ENCODE measurements around the gene TRPC6. TPM values are rescaled to one million over a fixed set of nuclear protein-coding genes. Genes with fewer than 3 reads are reported as not detected.
A peak's percentile ranks its signal among the peaks of the same experiment; 100 is the strongest.

TRPC6 gene
- total and polyA plus RNA-seq, 2 experiments from 2014 or later: 0.13 to 4.8 TPM

DNA sequence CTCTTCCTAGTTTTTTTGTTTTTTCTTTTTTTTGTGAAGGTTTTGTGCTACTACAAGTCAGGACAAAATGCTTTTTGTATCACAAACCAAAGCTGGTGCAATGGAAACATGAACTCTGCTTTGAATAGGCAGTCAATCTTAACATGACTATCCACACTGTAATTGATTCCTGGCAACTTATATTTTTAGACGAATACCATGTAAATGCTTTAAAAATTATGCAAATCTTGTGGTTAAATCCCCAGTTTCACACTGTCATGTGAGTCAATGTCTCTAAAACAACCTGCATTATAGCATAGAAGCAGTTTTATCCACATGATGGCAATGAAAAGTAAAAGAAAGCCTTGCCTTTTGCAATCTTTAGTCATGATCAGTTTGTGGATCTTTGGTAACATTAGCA, 8.9 kb downstream of the TRPC6 start:
- H3K4me3 ChIP-seq: no peak overlapping the region
- no peaks in the 10 kb centered on the region for H3K79me2 ChIP-seq
- H3K9me2 ChIP-seq (replicated peaks; ENCODE audit: insufficient read depth): no peaks in the 10 kb centered on the region
- WGBS (ENCODE audit: low lambda C conversion rate, missing lambda C conversion rate): 45% methylated on average over 1 of the region's 1 CpG
- H4K20me1 ChIP-seq (ENCODE audit: insufficient read depth, poor library complexity, severe bottlenecking): no peaks in the 10 kb centered on the region
- H3K4me2 ChIP-seq: no peak overlapping the region
- H3K4me1 ChIP-seq (ENCODE audit: insufficient read depth): no peaks in the 10 kb centered on the region
- TF ChIP-seq, protein P1, sequence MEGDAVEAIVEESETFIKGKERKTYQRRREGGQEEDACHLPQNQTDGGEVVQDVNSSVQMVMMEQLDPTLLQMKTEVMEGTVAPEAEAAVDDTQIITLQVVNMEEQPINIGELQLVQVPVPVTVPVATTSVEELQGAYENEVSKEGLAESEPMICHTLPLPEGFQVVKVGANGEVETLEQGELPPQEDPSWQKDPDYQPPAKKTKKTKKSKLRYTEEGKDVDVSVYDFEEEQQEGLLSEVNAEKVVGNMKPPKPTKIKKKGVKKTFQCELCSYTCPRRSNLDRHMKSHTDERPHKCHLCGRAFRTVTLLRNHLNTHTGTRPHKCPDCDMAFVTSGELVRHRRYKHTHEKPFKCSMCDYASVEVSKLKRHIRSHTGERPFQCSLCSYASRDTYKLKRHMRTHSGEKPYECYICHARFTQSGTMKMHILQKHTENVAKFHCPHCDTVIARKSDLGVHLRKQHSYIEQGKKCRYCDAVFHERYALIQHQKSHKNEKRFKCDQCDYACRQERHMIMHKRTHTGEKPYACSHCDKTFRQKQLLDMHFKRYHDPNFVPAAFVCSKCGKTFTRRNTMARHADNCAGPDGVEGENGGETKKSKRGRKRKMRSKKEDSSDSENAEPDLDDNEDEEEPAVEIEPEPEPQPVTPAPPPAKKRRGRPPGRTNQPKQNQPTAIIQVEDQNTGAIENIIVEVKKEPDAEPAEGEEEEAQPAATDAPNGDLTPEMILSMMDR (IDR thresholded peaks at IDR 0.05; ENCODE audit: poor library complexity): no peak
- TF ChIP-seq EZH2 (IDR thresholded peaks at IDR 0.05; ENCODE audit: borderline replicate concordance): no peak
- no peak for TF ChIP-seq EZH2phosphoT487 (IDR thresholded peaks at IDR 0.05; ENCODE audit: low read depth, severe bottlenecking, unreplicated experiment)
- H3K27ac ChIP-seq: no peak overlapping the region
- no peak for DNase-seq (ENCODE audit: low spot score)
- H3K36me3 ChIP-seq (replicated peaks; ENCODE audit: insufficient read depth, low read depth): no peaks in the 10 kb centered on the region
- peaks cover 7% of the 10 kb centered on the region for H3K27me3 ChIP-seq
- no peaks in the 10 kb centered on the region for H3K9me3 ChIP-seq (ENCODE audit: low read depth)
- H2AFZ ChIP-seq: no peak overlapping the region

DNA sequence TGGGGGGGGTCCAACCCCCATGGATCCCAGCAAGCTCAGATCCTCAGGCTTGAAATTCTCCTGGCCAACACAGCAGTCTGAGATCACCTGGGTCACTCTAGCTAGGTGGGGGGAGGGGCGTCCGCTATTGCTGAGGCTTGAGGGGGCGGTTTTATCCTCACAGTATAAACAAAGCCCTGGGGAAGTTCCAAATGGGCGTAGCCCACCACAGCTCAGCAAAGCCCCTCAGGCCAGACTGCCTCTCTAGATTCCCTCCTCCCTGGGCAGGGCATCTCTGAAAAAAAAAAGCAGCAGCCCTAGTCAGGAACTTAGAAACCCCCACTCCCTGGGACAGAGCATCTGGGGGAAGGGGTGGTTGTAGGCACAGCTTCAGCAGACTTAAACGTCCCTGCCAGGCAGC, 16.7 kb downstream of the TRPC6 start:
- Histone ChIP-seq H3K9me3 (ENCODE audit: low read depth) (no peaks in the 10 kb centered on the region), H2AFZ (no peak overlapping the region), H3K4me3 (no peak overlapping the region), H3K27ac (no peak overlapping the region), H3K79me2 (no peaks in the 10 kb centered on the region), H3K9me2 (replicated peaks; ENCODE audit: insufficient read depth) (no peaks in the 10 kb centered on the region), H3K4me2 (no peak overlapping the region), H3K4me1 (ENCODE audit: insufficient read depth) (no peaks in the 10 kb centered on the region), H3K27me3 (no peaks in the 10 kb centered on the region), H4K20me1 (ENCODE audit: insufficient read depth, poor library complexity, severe bottlenecking) (no peaks in the 10 kb centered on the region), H3K36me3 (replicated peaks; ENCODE audit: insufficient read depth, low read depth) (no peaks in the 10 kb centered on the region)
- peak; percentile 40 for DNase-seq (ENCODE audit: low spot score)
- TF ChIP-seq EZH2 (IDR thresholded peaks at IDR 0.05; ENCODE audit: borderline replicate concordance) (no peak), EZH2phosphoT487 (IDR thresholded peaks at IDR 0.05; ENCODE audit: low read depth, severe bottlenecking, unreplicated experiment) (no peak)
- TF ChIP-seq, protein P1 (IDR thresholded peaks at IDR 0.05; ENCODE audit: poor library complexity): no peak
- WGBS (ENCODE audit: low lambda C conversion rate, missing lambda C conversion rate): 22% methylated on average over 3 of the region's 5 CpGs

DNA sequence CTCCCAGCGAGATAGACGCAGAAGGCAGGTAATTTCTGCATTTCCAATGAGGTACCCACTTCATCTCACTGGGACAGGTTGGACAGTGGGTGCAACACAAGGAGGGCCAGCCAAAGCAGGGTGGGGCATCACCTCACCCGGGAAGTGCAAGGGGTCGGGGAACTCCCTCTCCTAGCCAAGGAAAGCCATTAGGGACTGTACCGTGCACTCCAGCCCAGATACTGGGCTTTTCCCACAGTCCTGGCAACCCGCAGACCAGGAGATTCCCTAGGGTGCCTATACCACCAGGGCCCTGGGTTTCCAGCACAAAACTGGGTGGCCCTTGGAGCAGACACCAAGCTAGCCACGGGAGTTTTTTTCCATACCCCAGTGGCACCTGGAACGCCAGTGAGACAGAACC, 17.2 kb downstream of the TRPC6 start:
- no peaks in the 10 kb centered on the region for H3K27me3 ChIP-seq

More for the DNA sequence above, 17.2 kb downstream of the TRPC6 start:
- Histone ChIP-seq H3K4me2 (no peak overlapping the region), H3K9me2 (replicated peaks; ENCODE audit: insufficient read depth) (no peaks in the 10 kb centered on the region), H3K4me1 (ENCODE audit: insufficient read depth) (no peaks in the 10 kb centered on the region), H4K20me1 (ENCODE audit: insufficient read depth, poor library complexity, severe bottlenecking) (no peaks in the 10 kb centered on the region), H3K4me3 (no peak overlapping the region), H3K36me3 (replicated peaks; ENCODE audit: insufficient read depth, low read depth) (no peaks in the 10 kb centered on the region), H2AFZ (no peak overlapping the region), H3K9me3 (ENCODE audit: low read depth) (no peaks in the 10 kb centered on the region), H3K27ac (no peak overlapping the region), H3K79me2 (no peaks in the 10 kb centered on the region)
- WGBS (ENCODE audit: low lambda C conversion rate, missing lambda C conversion rate): 84% methylated on average over 8 of the region's 8 CpGs
- TF ChIP-seq, protein P1 (IDR thresholded peaks at IDR 0.05; ENCODE audit: poor library complexity): no peak
- TF ChIP-seq EZH2phosphoT487 (IDR thresholded peaks at IDR 0.05; ENCODE audit: low read depth, severe bottlenecking, unreplicated experiment) (no peak), EZH2 (IDR thresholded peaks at IDR 0.05; ENCODE audit: borderline replicate concordance) (no peak)
- no peak for DNase-seq (ENCODE audit: low spot score)

All from hepatocyte (in vitro differentiated cells).